ENCODE results near the gene MYO9A.

GRCh38 chr15:71889385-71889784, 228.6 kb downstream of the MYO9A start:
- TF ChIP-seq CTCF (IDR thresholded peaks at IDR 0.05; ENCODE audit: poor library complexity) (no peak), EZH2phosphoT487 (IDR thresholded peaks at IDR 0.05; ENCODE audit: low read depth, severe bottlenecking, unreplicated experiment) (no peak)

Data from hepatocyte (in vitro differentiated cells).